DOHH2 (cell line): ENCODE data around the gene PCGF3.

Experiments
- EZH2phosphoT487 ChIP-seq: fragments of 200-600 bp; sonication (generic); IDR thresholded peaks from 2 replicates; pipeline ENCODE4 v1.6.1; 2017; ENCODE audit warnings: borderline replicate concordance, mild to moderate bottlenecking, antibody characterized with exemption, low read length, moderate library complexity, mixed read lengths
- TF ChIP-seq, protein P1 (sequence below): fragments of 200-600 bp; sonication (generic); IDR thresholded peaks from one replicate; pipeline ENCODE4 v1.5.1; 2014; ENCODE audit warnings: antibody characterized with exemption, mild to moderate bottlenecking, low read depth, low read length; ENCODE audit not compliant: poor library complexity, severe bottlenecking

DNA sequence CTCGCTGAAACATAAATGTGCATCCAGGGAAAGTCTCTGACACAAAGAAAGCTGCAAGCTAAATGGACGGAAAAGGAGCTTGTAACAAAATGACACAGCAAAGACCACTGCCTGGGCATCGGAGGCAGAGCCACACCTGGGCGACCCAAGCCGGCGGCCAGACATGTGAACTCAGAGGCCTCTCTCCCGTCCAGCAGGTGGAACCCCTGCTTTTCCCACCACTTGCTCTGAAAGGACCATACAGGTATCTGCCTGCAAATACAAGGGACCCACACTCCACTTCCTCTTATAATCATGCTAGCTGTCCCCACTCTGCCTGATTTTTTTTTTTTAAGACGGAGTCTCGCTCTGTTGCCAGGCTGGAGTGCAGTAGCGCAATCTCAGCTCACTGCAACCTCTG, 108.3 kb downstream of the PCGF3 start:
- TF ChIP-seq, protein P1, sequence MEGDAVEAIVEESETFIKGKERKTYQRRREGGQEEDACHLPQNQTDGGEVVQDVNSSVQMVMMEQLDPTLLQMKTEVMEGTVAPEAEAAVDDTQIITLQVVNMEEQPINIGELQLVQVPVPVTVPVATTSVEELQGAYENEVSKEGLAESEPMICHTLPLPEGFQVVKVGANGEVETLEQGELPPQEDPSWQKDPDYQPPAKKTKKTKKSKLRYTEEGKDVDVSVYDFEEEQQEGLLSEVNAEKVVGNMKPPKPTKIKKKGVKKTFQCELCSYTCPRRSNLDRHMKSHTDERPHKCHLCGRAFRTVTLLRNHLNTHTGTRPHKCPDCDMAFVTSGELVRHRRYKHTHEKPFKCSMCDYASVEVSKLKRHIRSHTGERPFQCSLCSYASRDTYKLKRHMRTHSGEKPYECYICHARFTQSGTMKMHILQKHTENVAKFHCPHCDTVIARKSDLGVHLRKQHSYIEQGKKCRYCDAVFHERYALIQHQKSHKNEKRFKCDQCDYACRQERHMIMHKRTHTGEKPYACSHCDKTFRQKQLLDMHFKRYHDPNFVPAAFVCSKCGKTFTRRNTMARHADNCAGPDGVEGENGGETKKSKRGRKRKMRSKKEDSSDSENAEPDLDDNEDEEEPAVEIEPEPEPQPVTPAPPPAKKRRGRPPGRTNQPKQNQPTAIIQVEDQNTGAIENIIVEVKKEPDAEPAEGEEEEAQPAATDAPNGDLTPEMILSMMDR = no peak
- no peak for TF ChIP-seq EZH2phosphoT487
